Activated CD4-positive, alpha-beta T cell treated with anti-CD3 and anti-CD28 coated beads, Interleukin-2, amount 10 ng/mL, durations not matched to agents 24 days and 14 days (primary cell): ENCODE data around the gene RNGTT. TPM values are rescaled to one million over a fixed set of nuclear protein-coding genes. Genes with fewer than 3 reads are reported as not detected.

ENCODE experiments used
- DNase-seq: peaks from one replicate; pipeline ENCODE4 v3.0.0; 2022
- H3K27ac Mint-ChIP-seq: one replicate; pipeline ENCODE4 v1.8.0; 2022; ENCODE audit warnings: mild to moderate bottlenecking, mixed read lengths
- H3K27me3 Mint-ChIP-seq: one replicate; pipeline ENCODE4 v1.8.0; 2022; ENCODE audit warnings: mixed read lengths
- H3K36me3 Mint-ChIP-seq: one replicate; pipeline ENCODE4 v1.8.0; 2022; ENCODE audit warnings: low read depth, mild to moderate bottlenecking, mixed read lengths
- H3K4me1 Mint-ChIP-seq: one replicate; pipeline ENCODE4 v1.8.0; 2021; ENCODE audit warnings: mixed read lengths
- H3K4me3 Mint-ChIP-seq: one replicate; pipeline ENCODE4 v1.8.0; 2022; ENCODE audit warnings: mild to moderate bottlenecking, moderate library complexity, mixed read lengths
- H3K9me3 Mint-ChIP-seq: one replicate; pipeline ENCODE4 v1.8.0; 2021; ENCODE audit warnings: mixed read lengths
- intact Hi-C: fragments of 100-400 bp; cut with micrococcal nuclease; formaldehyde crosslinking; loops from one replicate; pipeline ENCODE4 v1.15.1; 2023
- total RNA-seq: library from RNA; stranded (reverse); gene quantifications from 2 replicates; pipeline ENCODE4 v1.2.3, GENCODE V29; 2022

RNGTT gene
- total RNA-seq, 1 donor from 2014 or later, result 25.9 TPM

GRCh38 chr6:88565409-88565811 lies 398.0 kb downstream of the RNGTT start:
- no peak overlapping the region for H3K27ac Mint-ChIP-seq
- DNase-seq, result no peak
- H3K9me3 Mint-ChIP-seq, result peaks cover 5% of the 10 kb centered on the region
- H3K4me1 Mint-ChIP-seq, result no peaks in the 10 kb centered on the region
- no peaks in the 10 kb centered on the region for H3K27me3 Mint-ChIP-seq
- no peak overlapping the region for H3K4me3 Mint-ChIP-seq
- intact Hi-C loops, result no loop called here
- H3K36me3 Mint-ChIP-seq, result no peaks in the 10 kb centered on the region

- no peak overlapping the region for H3K4me3 Mint-ChIP-seq
- H3K27me3 Mint-ChIP-seq, result no peaks in the 10 kb centered on the region
- H3K9me3 Mint-ChIP-seq, result no peaks in the 10 kb centered on the region
- no peak for DNase-seq
- H3K27ac Mint-ChIP-seq, result no peak overlapping the region
- H3K36me3 Mint-ChIP-seq, result no peaks in the 10 kb centered on the region
- intact Hi-C loops, result no loop called here
- H3K4me1 Mint-ChIP-seq, result no peaks in the 10 kb centered on the region
Measured at GRCh38 chr6:88563277-88563625, 400.2 kb downstream of the RNGTT start.

- no peaks in the 10 kb centered on the region for H3K9me3 Mint-ChIP-seq
- intact Hi-C loops, result no loop called here
- no peaks in the 10 kb centered on the region for H3K36me3 Mint-ChIP-seq
- no peak overlapping the region for H3K27ac Mint-ChIP-seq
- H3K4me1 Mint-ChIP-seq, result no peaks in the 10 kb centered on the region
- DNase-seq, result no peak
- no peaks in the 10 kb centered on the region for H3K27me3 Mint-ChIP-seq
- H3K4me3 Mint-ChIP-seq, result no peak overlapping the region
Measured at GRCh38 chr6:88562353-88563276, 400.8 kb downstream of the RNGTT start.

- Mint-ChIP-seq H3K4me1 (no peaks in the 10 kb centered on the region), H3K27me3 (no peaks in the 10 kb centered on the region), H3K36me3 (no peaks in the 10 kb centered on the region), H3K9me3 (no peaks in the 10 kb centered on the region), H3K27ac (no peak overlapping the region), H3K4me3 (no peak overlapping the region)
- intact Hi-C loops, result no loop called here
- no peak for DNase-seq
Measured at GRCh38 chr6:88561954-88562315, 401.5 kb downstream of the RNGTT start.

DNA sequence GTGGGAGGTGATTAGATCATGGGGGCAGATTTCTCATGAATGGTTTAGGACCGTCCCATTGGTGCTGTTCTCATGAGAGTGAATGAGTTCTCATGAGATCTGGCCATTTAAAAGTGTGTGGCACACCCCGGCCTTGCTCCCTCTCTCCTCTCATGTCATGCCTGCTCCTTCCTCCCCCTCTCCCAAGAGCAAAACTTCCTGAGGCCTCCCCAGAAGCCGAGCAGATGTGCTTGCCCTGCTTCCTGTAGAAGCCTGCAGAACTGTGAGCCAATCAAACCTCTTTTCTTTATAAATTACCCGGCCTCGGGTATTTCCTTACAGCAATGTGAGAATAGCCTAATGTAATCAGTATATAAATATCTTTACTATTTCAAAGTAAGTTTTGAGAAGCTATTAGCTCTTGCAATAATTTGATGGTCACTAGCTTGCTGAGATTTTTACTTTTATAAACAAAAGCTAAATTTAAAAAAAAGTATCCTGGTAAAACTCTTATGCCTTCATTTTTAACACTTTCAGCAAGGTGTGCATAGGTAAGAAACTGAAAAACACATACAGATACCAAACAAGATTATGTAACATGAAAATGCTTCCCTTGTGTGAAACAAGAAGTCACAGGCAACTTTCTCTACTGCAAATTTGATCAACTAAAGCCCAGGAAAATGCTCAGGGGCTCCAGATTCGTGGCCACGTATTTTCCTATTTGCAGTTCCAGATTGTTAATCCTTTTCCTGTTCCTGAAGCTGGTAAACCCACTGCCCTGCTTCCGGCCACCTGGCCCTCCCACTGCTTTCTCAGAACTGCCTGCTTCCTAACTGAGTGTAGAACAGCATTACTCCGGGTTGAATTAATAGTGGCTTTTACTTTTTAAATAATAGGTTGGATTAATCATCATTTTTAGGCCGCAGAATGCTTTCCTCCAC lies 402.1 kb downstream of the RNGTT start:
- Mint-ChIP-seq H3K9me3 (no peaks in the 10 kb centered on the region), H3K36me3 (no peaks in the 10 kb centered on the region), H3K4me3 (no peak overlapping the region), H3K27me3 (no peaks in the 10 kb centered on the region), H3K27ac (no peak overlapping the region), H3K4me1 (no peaks in the 10 kb centered on the region)
- intact Hi-C loops, result no loop called here
- no peak for DNase-seq

Other genes with a start within 250 kb of the RNGTT start
- 48.3 and 51.2 TPM in 2 replicates for gene PNRC1, start 117.1 kb upstream of the RNGTT start, total RNA-seq
- 0.05 TPM in 1 of 2 replicates, not detected in the other for gene SRSF12, start 154.5 kb upstream of the RNGTT start, total RNA-seq
- gene PM20D2, start 182.4 kb upstream of the RNGTT start, total RNA-seq, result 18.3 and 18.9 TPM in 2 replicates